KG1 (cell line): ENCODE results near the gene CERS3.
"Not testable (repeated sequence)": the region's sequence is repeated elsewhere in the genome, so short reads cannot be mapped to it uniquely, and the experiment has no call there.

Experiments used
- DNase-seq: peaks from one replicate; lab custom pipeline; 2025; lab: John Stamatoyannopoulos, UW

Gene CERS3

DNA sequence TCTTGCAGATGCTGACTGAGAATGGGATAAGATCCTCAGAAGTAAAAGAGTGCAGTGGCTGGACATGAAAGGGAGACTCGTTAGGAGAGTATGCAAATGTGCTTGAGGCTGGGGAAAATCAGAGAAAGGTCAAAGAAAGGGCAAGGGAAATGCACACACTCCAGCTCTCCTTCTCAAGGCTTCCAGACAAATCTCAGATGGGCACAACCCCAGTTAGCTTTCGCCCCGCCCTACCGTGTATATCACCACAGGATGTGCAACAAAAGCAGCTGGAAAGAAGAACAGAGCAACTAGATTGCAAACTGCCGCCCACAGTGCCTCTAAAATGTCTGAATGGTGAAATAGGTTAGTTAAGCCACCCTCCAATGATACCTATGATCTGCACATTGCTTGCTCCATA lies 63.9 kb downstream of the CERS3 start:
- no peak for DNase-seq

GRCh38 chr15:100464256-100464655 lies 64.5 kb downstream of the CERS3 start:
- no peak for DNase-seq

GRCh38 chr15:100463515-100463914 lies 65.2 kb downstream of the CERS3 start:
- no peak for DNase-seq

- no peak for DNase-seq
These were observed 67.7 kb downstream of the CERS3 start for GRCh38 chr15:100461049-100461448.

DNA sequence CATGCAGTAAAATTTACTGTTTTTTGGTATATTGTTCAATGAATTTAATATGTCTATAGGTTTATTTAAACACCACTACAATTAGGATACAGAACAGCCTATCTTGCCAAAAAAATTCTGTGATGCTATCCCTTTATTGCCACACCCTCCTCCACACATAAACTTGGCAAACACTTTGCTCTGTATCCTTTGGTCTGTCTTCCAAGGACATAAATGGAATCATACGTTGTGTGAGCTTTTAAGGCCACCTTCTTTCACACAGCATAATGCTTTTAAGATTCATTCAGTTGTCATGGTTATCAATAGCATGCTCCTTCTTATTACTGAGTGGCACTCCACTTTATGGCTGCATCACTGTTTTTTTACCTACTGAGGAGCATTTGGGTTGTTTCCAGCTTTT lies 71.5 kb downstream of the CERS3 start:
- DNase-seq = no peak

DNA sequence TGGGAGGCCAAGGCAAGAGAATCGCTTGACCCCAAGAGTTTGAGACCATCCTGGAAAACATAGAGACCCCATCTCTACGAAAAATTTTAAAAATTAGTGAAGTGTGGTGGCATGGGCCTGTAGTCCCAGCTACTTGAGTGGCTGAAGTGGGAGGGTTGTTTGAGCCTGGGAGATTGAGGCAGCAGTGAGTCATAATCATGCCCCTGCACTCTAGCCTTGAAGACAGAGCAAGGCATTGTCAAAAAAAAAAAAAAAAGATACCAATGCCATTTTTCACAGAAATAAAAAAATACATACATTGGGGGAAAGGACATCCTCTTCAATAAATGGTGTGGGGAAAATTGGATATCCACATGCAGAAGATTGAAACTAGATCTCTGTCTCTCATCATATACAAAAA lies 74.6 kb downstream of the CERS3 start:
- no peak for DNase-seq

- DNase-seq = no peak
These were observed 80.3 kb downstream of the CERS3 start for GRCh38 chr15:100448481-100448880.

DNA sequence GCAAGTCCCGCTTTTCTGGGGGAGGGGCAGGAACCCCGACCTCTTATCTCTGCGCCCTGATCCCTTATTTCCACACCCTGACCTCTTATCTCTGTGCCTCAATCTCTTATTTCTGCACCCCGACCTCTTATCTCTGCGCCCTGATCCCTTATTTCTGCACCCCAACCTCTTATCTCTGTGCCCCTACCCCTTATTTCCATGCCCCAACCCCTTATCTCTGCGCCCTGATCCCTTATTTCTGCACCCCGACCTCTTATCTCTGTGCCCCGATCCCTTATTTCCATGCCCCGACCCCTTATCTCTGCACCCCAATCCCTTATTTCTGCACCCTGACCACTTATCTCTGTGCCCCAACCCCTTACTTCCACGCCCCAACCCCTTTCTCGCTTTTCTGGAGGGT lies 87.7 kb downstream of the CERS3 start:
- not testable (repeated sequence) for DNase-seq

GRCh38 chr15:100439514-100439913 lies 89.2 kb downstream of the CERS3 start:
- DNase-seq = no peak

- DNase-seq = peak; percentile 8
These were observed 90.2 kb downstream of the CERS3 start for GRCh38 chr15:100438570-100438969.

GRCh38 chr15:100437261-100437660 lies 91.5 kb downstream of the CERS3 start:
- DNase-seq = no peak

DNA sequence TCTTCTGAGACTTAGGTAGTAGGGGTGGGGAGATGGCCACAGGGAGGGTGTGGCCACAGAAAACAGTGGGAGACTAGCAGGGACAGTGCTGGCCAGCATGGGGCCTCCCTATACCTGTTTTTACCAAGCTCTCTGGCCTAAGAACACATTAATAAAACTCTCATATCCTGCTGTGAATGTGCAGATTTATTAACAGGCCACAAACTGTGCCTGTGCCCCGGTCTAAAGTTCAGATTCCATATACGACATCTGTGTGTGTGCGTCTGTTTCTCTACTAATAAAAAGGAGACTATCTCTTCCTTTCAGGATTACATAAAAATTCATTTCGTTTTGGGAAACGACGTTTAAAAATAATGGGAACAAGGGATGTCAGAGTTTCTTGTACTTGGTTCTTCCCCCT lies 94.2 kb downstream of the CERS3 start:
- no peak for DNase-seq

DNA sequence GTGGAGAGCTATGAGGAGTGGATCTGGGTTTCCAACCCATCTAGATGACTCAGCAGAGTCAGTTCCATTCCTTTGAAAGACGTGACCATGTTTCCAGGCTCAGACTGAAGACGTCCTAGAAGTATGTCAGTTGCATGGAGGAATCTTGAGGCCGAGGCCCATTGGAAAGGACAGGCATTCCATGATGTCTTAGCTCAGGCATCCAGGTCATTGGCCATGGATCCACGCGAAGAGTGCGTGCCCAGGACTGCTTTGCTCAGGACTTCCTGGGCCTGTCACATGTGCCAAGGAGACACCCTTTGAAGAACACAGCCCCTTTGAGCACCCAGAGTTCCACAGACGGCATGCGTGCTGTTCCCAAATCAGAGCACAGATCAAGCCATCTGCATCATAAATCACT lies 94.7 kb downstream of the CERS3 start:
- DNase-seq = no peak

DNA sequence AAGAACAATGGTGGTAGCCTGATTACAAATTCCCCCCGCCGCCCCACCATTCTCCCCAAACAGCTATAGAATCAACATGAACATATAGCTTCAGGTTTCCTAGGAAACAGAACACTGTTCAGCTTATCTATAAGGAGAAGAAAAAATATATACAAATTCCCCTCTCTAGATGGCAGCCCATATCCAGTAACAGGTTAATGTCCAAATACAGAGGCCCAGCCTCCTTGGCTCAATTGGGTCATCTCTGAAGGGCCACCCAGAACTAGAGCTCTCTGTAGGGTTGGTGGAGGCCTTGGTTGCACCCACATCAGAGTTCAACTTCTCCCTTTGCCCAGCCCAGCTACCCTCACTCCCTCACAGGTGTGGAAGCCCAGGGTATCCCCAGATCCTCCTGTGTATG lies 95.4 kb downstream of the CERS3 start:
- no peak for DNase-seq

- no peak for DNase-seq
These were observed 98.3 kb downstream of the CERS3 start for GRCh38 chr15:100430411-100430810.

- DNase-seq = no peak
These were observed 99.5 kb downstream of the CERS3 start for GRCh38 chr15:100429116-100429728.

- no peak for DNase-seq
These were observed 101.8 kb downstream of the CERS3 start for GRCh38 chr15:100426937-100427336.

DNA sequence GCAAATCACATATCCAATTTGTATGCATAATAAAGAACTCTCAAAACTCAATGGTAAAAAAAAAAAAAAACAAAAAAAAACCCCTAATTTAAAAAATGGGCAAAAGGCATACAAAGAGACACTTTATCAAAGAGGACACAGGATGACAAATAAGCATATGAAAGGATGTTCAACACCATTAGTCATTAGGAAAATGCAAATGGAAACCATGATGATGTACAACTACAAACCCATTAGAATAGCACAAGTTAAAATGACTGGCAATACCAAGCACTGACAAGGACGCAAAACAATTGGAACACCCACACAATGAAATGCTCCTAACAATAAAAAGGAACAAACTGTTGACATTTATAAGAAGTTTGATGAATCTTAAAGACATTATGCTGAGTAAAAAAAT lies 123.6 kb downstream of the CERS3 start:
- no peak for DNase-seq

GRCh38 chr15:100400996-100401395 lies 127.8 kb downstream of the CERS3 start:
- DNase-seq = no peak

DNA sequence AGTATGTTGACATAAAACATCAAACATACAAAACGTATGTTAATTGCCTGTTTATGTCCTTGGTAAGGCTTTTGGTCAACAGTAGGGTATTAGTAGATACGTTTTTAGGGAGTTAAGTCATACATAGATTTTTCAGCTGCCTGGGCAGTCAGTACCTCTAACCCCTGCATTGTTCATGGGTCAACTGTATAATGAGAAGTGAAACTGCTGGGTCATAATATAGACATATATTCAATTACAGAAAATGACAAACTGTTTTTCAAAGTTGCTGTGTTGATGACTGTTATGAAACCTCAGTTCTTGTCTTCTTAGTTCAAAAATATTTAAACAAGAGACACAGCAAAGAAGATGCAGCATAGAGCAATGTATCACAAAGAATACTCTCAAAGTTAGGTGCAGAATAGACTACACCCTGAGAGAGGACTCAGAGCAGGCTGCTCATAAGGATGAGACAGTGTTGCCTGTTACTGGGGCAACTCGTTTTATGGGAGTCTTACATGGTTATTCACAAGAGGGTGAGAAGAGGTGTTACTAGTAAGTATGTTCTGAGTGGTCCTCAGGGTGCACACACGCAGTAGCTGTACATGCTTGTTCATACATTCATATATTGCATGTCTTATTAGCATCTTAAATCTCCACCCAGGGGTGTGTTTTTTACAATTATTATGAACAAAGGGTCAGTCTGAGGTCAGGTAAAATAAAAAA lies 133.9 kb downstream of the CERS3 start:
- DNase-seq = no peak

GRCh38 chr15:100393008-100393407 lies 135.7 kb downstream of the CERS3 start:
- no peak for DNase-seq

- DNase-seq = no peak
These were observed 143.3 kb downstream of the CERS3 start for GRCh38 chr15:100385300-100386050.

DNA sequence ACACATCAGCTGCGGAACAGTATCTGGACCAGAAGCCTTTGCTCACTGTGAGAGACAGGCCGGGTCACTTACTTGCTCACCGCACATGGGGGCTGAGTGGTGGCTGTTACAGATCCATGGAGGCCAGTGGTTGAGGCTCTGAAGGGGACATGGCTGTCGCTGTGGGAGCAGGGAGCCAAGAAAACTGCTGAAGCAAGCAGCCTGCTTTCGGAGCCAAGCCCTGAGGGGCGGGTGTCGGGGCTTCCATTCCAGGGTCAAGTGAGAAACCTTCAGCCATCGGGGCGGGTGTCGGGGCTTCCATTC lies 144.7 kb downstream of the CERS3 start:
- DNase-seq = no peak
